Fibroblast of pulmonary artery (primary cell): ENCODE measurements around the gene CEP78.
"Not testable (repeated sequence)": the region's sequence is repeated elsewhere in the genome, so short reads cannot be mapped to it uniquely, and the experiment has no call there.

Experiments
- DNase-seq: peaks from one replicate; pipeline ENCODE4 v3.0.0-alpha.2; 2010; ENCODE audit warnings: low read depth
- H3K4me3 ChIP-seq: replicated peaks from 2 replicates; pipeline ENCODE4 v1.5.1; 2011; ENCODE audit warnings: low read depth, mild to moderate bottlenecking, control low read depth, low read length, moderate library complexity
- TF ChIP-seq, protein P1 (sequence below): IDR thresholded peaks from 2 replicates; pipeline ENCODE4 v1.5.1; 2011; ENCODE audit warnings: mild to moderate bottlenecking, control low read depth, low read length, inconsistent platforms; ENCODE audit errors: missing control alignments

The CEP78 gene

DNA sequence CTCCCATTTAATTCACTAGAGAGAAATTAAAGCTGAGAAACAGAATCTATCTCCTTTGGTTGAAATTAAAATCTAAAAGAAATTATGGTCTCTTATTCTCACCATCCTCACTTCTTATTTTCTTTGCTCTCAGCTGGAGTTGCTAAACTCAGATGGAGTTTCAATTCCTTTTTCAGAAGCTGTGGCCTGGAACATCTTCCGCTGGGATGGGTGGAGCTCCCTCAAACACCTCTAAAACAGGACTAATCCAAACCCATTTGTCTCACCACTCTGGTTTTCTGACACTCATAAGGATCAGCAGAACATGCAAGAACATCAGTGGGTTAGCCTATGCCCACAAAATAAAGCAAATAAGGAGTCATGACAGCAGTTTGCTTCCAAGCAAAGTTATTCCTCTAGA lies 39.6 kb upstream of the CEP78 start:
- no peak for DNase-seq
- TF ChIP-seq, protein P1, sequence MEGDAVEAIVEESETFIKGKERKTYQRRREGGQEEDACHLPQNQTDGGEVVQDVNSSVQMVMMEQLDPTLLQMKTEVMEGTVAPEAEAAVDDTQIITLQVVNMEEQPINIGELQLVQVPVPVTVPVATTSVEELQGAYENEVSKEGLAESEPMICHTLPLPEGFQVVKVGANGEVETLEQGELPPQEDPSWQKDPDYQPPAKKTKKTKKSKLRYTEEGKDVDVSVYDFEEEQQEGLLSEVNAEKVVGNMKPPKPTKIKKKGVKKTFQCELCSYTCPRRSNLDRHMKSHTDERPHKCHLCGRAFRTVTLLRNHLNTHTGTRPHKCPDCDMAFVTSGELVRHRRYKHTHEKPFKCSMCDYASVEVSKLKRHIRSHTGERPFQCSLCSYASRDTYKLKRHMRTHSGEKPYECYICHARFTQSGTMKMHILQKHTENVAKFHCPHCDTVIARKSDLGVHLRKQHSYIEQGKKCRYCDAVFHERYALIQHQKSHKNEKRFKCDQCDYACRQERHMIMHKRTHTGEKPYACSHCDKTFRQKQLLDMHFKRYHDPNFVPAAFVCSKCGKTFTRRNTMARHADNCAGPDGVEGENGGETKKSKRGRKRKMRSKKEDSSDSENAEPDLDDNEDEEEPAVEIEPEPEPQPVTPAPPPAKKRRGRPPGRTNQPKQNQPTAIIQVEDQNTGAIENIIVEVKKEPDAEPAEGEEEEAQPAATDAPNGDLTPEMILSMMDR, result no peak
- H3K4me3 ChIP-seq, result no peak overlapping the region

DNA sequence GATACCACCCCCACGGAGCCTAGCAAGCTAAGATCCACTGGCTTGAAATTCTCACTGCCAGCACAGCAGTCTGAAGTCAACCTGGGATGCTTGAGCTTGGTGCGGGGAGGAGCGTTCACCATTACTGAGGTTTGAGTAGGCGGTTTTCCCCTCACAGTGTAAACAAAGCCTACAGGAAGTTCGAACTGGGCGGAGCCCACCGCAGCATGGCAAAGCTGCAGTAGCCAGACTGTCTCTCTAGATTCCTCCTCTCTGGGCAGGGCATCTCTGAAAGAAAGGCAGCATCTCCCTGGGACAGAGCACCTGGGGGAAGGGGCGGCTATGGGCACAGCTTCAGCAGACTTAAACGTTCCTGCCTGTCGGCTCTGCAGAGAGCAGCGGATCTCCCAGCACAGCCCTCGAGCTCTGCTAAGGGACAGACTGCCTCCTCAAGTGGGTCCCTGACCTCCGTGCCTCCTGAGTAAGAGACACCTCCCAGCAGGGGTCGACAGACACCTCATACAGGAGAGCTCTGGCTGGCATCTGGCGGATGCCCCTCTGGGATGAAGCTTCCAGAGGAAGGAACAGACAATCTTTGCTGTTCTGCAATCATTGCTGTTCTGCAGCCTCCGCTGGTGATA lies 34.6 kb upstream of the CEP78 start:
- not testable (repeated sequence) for DNase-seq, H3K4me3 ChIP-seq

GRCh38 chr9:78207319-78207718 lies 28.6 kb upstream of the CEP78 start:
- TF ChIP-seq, protein P1, result no peak
- H3K4me3 ChIP-seq, result no peak overlapping the region

DNA sequence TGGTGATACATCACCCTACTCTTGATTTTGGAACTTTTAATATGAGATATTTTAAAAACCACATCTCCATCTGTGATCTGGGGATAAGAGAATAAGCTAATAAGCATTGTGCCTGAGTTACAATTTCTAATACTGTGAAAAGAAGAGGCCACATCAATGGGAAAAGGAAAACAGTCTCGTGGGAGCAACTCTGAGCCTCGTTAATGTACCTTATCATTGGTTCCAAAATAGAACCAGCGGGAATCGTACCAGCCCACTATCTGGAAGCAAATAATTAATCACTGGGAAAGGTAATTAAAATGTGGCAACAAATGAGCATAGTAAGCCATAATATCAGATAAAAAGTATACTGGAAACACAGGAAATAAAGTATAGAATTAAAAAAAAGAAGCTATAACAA lies 28.0 kb upstream of the CEP78 start:
- H3K4me3 ChIP-seq, result no peak overlapping the region
- DNase-seq, result no peak
- TF ChIP-seq, protein P1, result no peak

More at GRCh38 chr9:78207319-78207718, 28.6 kb upstream of the CEP78 start:
- peak; percentile 40 for DNase-seq

DNA sequence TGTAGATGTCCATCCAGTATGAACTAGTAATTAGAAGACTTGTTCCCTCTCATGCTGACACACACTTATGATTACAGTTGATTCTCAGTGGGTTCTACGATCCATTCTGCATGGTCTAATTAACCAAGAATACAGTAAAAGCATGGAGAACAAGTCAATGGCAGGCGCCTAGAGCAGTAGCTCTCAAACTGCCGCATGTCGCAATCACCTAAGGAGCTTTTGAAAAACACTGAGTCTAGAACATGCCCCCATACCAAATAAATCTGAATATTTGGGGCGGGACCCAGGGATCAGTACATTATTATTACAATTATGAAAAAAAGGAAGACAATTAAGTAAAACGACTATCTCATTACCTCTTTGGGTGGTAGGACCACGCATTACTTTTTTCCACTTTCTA lies 26.7 kb upstream of the CEP78 start:
- TF ChIP-seq, protein P1, result no peak
- no peak overlapping the region for H3K4me3 ChIP-seq
- DNase-seq, result no peak

GRCh38 chr9:78210841-78211301 lies 25.0 kb upstream of the CEP78 start:
- DNase-seq, result no peak
- TF ChIP-seq, protein P1, result no peak
- H3K4me3 ChIP-seq, result no peak overlapping the region

GRCh38 chr9:78212868-78213267 lies 23.0 kb upstream of the CEP78 start:
- DNase-seq, result no peak
- no peak overlapping the region for H3K4me3 ChIP-seq
- TF ChIP-seq, protein P1, result no peak
